Neural progenitor cell (in vitro differentiated cells): ENCODE results near the gene NIPSNAP3A. TPM values are rescaled to one million over a fixed set of nuclear protein-coding genes. Genes with fewer than 3 reads are reported as not detected.

Source experiments
- DNase-seq: peaks from one replicate; pipeline ENCODE4 v3.0.0-alpha.2; 2016; ENCODE audit warnings: low spot score
- H2AFZ ChIP-seq: fragments of 200-600 bp; sonication (generic); replicated peaks from 2 replicates; pipeline ENCODE4 v1.6.1; 2016; ENCODE audit warnings: antibody characterized with exemption
- H3F3A ChIP-seq: fragments of 200-600 bp; sonication (generic); 2 replicates; pipeline ENCODE4 v1.6.1; 2016; ENCODE audit warnings: antibody characterized with exemption, low read depth
- H3K27ac ChIP-seq: fragments of 200-600 bp; sonication (generic); 2 replicates; pipeline ENCODE4 v1.5.1; 2016; ENCODE audit warnings: mild to moderate bottlenecking
- H3K27me3 ChIP-seq: fragments of 200-600 bp; sonication (generic); 2 replicates; pipeline ENCODE4 v1.6.1; 2016; ENCODE audit warnings: mild to moderate bottlenecking, moderate library complexity
- H3K36me3 ChIP-seq: fragments of 200-600 bp; sonication (generic); 2 replicates; pipeline ENCODE4 v1.5.1; 2016
- H3K4me1 ChIP-seq: fragments of 200-600 bp; sonication (generic); 2 replicates; pipeline ENCODE4 v1.6.1; 2016; ENCODE audit warnings: mixed run types
- H3K4me2 ChIP-seq: fragments of 200-600 bp; sonication (generic); 2 replicates; pipeline ENCODE4 v1.6.1; 2016
- H3K4me3 ChIP-seq: fragments of 200-600 bp; sonication (generic); 2 replicates; pipeline ENCODE4 v1.5.1; 2016
- H3K79me2 ChIP-seq: fragments of 200-600 bp; sonication (generic); 2 replicates; pipeline ENCODE4 v1.6.1; 2016; ENCODE audit warnings: low read depth
- H3K9ac ChIP-seq: fragments of 200-600 bp; sonication (generic); 2 replicates; pipeline ENCODE4 v1.6.1; 2016
- H3K9me3 ChIP-seq: fragments of 200-600 bp; sonication (generic); 2 replicates; pipeline ENCODE4 v1.5.1; 2016; ENCODE audit warnings: low read depth
- H4K20me1 ChIP-seq: fragments of 200-600 bp; sonication (generic); 2 replicates; pipeline ENCODE4 v1.6.1; 2016; ENCODE audit warnings: low read depth
- H3K27ac Mint-ChIP-seq: 3 replicates; pipeline ENCODE4 v1.8.0; 2021; ENCODE audit warnings: mixed read lengths
- H3K27me3 Mint-ChIP-seq: 2 replicates; pipeline ENCODE4 v1.8.0; 2022; ENCODE audit warnings: low read depth, mild to moderate bottlenecking, inconsistent platforms, moderate library complexity, mixed read lengths; ENCODE audit not compliant: insufficient read depth
- H3K36me3 Mint-ChIP-seq: 3 replicates; pipeline ENCODE4 v1.8.0; 2021; ENCODE audit warnings: mixed read lengths
- H3K4me1 Mint-ChIP-seq: 3 replicates; pipeline ENCODE4 v1.8.0; 2021; ENCODE audit warnings: mixed read lengths
- H3K4me3 Mint-ChIP-seq: 3 replicates; pipeline ENCODE4 v1.8.0; 2021; ENCODE audit warnings: mild to moderate bottlenecking, moderate library complexity, mixed read lengths
- H3K9me3 Mint-ChIP-seq: 3 replicates; pipeline ENCODE4 v1.8.0; 2020; ENCODE audit warnings: mixed read lengths
- CTCF ChIP-seq: fragments of 200-600 bp; sonication (generic); IDR thresholded peaks from 2 replicates; pipeline ENCODE4 v1.5.1; 2017; ENCODE audit warnings: antibody characterized with exemption, mild to moderate bottlenecking
- EZH2 ChIP-seq: fragments of 200-600 bp; sonication (generic); IDR thresholded peaks from 2 replicates; pipeline ENCODE4 v1.6.1; 2017; ENCODE audit warnings: antibody characterized with exemption, mild to moderate bottlenecking, moderate library complexity
- EZH2phosphoT487 ChIP-seq: fragments of 200-600 bp; sonication (generic); IDR thresholded peaks from 2 replicates; pipeline ENCODE4 v1.6.1; 2017; ENCODE audit warnings: antibody characterized with exemption
- total RNA-seq: library from RNA; depleted of rRNA; stranded (reverse); fragments of >200 nt; gene quantifications from 2 replicates; pipeline ENCODE4 v1.2.3, GENCODE V29; 2015; ENCODE audit warnings: low replicate concordance

Gene NIPSNAP3A
- total RNA-seq, 1 donor from 2014 or later, result 55.3 TPM

GRCh38 chr9:104784098-104784497 is 36.6 kb downstream of the NIPSNAP3A start:
- Mint-ChIP-seq H3K27ac (no peak overlapping the region), H3K27me3 (no peaks in the 10 kb centered on the region), H3K36me3 (peaks cover 17% of the 10 kb centered on the region), H3K4me3 (no peak overlapping the region), H3K9me3 (no peaks in the 10 kb centered on the region), H3K4me1 (no peaks in the 10 kb centered on the region)
- no peak for TF ChIP-seq EZH2phosphoT487
- TF ChIP-seq EZH2, result no peak
- no peak for TF ChIP-seq CTCF
- peaks cover 12% of the 10 kb centered on the region for H3K36me3 ChIP-seq
- no peaks in the 10 kb centered on the region for H3K27me3 ChIP-seq
- H3K4me1 ChIP-seq, result no peaks in the 10 kb centered on the region
- no peak overlapping the region for H3K4me2 ChIP-seq
- no peak for DNase-seq
- no peaks in the 10 kb centered on the region for H3K79me2 ChIP-seq
- no peak overlapping the region for H3K9ac ChIP-seq
- H2AFZ ChIP-seq, result no peak overlapping the region
- no peak overlapping the region for H3K4me3 ChIP-seq
- H3K27ac ChIP-seq, result no peak overlapping the region
- H3F3A ChIP-seq, result no peaks in the 10 kb centered on the region
- no peaks in the 10 kb centered on the region for H4K20me1 ChIP-seq
- no peaks in the 10 kb centered on the region for H3K9me3 ChIP-seq

GRCh38 chr9:104786293-104786692 is 38.8 kb downstream of the NIPSNAP3A start:
- H3K36me3 ChIP-seq, result peaks cover 14% of the 10 kb centered on the region

GRCh38 chr9:104787306-104788015 is 40.0 kb downstream of the NIPSNAP3A start:
- H3K27me3 ChIP-seq, result no peaks in the 10 kb centered on the region
- Mint-ChIP-seq H3K36me3 (peaks cover 21% of the 10 kb centered on the region), H3K27ac (no peak overlapping the region), H3K9me3 (no peaks in the 10 kb centered on the region), H3K4me1 (no peaks in the 10 kb centered on the region), H3K4me3 (no peak overlapping the region), H3K27me3 (peaks cover 2% of the 10 kb centered on the region)
- H3K4me1 ChIP-seq, result no peaks in the 10 kb centered on the region
- H3K36me3 ChIP-seq, result peaks cover 13% of the 10 kb centered on the region
- H3K9me3 ChIP-seq, result no peaks in the 10 kb centered on the region
- H4K20me1 ChIP-seq, result no peaks in the 10 kb centered on the region
- H3F3A ChIP-seq, result no peaks in the 10 kb centered on the region
- H3K27ac ChIP-seq, result no peak overlapping the region
- no peaks in the 10 kb centered on the region for H3K79me2 ChIP-seq
- TF ChIP-seq EZH2, result no peak
- TF ChIP-seq EZH2phosphoT487, result no peak
- TF ChIP-seq CTCF, result no peak
- no peak for DNase-seq
- no peak overlapping the region for H3K9ac ChIP-seq
- no peak overlapping the region for H2AFZ ChIP-seq
- no peak overlapping the region for H3K4me3 ChIP-seq
- no peak overlapping the region for H3K4me2 ChIP-seq

More at GRCh38 chr9:104786293-104786692, 38.8 kb downstream of the NIPSNAP3A start:
- Mint-ChIP-seq H3K27ac (no peak overlapping the region), H3K9me3 (no peaks in the 10 kb centered on the region), H3K36me3 (peaks cover 17% of the 10 kb centered on the region), H3K4me1 (no peaks in the 10 kb centered on the region), H3K4me3 (no peak overlapping the region), H3K27me3 (no peaks in the 10 kb centered on the region)
- Histone ChIP-seq H3K4me1 (no peaks in the 10 kb centered on the region), H3K79me2 (no peaks in the 10 kb centered on the region), H3F3A (no peaks in the 10 kb centered on the region), H2AFZ (no peak overlapping the region), H3K9me3 (no peaks in the 10 kb centered on the region), H3K27me3 (no peaks in the 10 kb centered on the region), H4K20me1 (no peaks in the 10 kb centered on the region), H3K4me2 (no peak overlapping the region), H3K27ac (no peak overlapping the region), H3K9ac (no peak overlapping the region), H3K4me3 (no peak overlapping the region)
- DNase-seq, result no peak
- TF ChIP-seq EZH2phosphoT487 (no peak), CTCF (no peak), EZH2 (no peak)
